Measurements from ENCODE around the gene PCSK6.

The PCSK6 gene

GRCh38 chr15:101532865-101533264 lies 43.4 kb upstream of the PCSK6 start:
- no peak overlapping the region for H3K4me3 ChIP-seq (replicated peaks; ENCODE audit: insufficient read depth, low read length)
- no peak for DNase-seq (ENCODE audit: low read depth in 1 of 2, low spot score in 1 of 2)
- TF ChIP-seq POLR2AphosphoS5 (IDR thresholded peaks at IDR 0.05; ENCODE audit: low read depth), result no peak
- TF ChIP-seq REST (IDR thresholded peaks at IDR 0.05; ENCODE audit: insufficient replicate concordance, low read depth), result no peak
- TF ChIP-seq, protein P1, sequence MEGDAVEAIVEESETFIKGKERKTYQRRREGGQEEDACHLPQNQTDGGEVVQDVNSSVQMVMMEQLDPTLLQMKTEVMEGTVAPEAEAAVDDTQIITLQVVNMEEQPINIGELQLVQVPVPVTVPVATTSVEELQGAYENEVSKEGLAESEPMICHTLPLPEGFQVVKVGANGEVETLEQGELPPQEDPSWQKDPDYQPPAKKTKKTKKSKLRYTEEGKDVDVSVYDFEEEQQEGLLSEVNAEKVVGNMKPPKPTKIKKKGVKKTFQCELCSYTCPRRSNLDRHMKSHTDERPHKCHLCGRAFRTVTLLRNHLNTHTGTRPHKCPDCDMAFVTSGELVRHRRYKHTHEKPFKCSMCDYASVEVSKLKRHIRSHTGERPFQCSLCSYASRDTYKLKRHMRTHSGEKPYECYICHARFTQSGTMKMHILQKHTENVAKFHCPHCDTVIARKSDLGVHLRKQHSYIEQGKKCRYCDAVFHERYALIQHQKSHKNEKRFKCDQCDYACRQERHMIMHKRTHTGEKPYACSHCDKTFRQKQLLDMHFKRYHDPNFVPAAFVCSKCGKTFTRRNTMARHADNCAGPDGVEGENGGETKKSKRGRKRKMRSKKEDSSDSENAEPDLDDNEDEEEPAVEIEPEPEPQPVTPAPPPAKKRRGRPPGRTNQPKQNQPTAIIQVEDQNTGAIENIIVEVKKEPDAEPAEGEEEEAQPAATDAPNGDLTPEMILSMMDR (IDR thresholded peaks at IDR 0.05; ENCODE audit: insufficient read depth, low read length), result no peak
- no peak for TF ChIP-seq GABPA (IDR thresholded peaks at IDR 0.05; ENCODE audit: low read depth)
- TF ChIP-seq SPI1 (IDR thresholded peaks at IDR 0.05; ENCODE audit: borderline replicate concordance, low read depth), result no peak
- no peaks in the 10 kb centered on the region for H3K27me3 ChIP-seq (ENCODE audit: insufficient read depth, poor library complexity, severe bottlenecking)
- no peak overlapping the region for H3K27ac ChIP-seq (replicated peaks)

DNA sequence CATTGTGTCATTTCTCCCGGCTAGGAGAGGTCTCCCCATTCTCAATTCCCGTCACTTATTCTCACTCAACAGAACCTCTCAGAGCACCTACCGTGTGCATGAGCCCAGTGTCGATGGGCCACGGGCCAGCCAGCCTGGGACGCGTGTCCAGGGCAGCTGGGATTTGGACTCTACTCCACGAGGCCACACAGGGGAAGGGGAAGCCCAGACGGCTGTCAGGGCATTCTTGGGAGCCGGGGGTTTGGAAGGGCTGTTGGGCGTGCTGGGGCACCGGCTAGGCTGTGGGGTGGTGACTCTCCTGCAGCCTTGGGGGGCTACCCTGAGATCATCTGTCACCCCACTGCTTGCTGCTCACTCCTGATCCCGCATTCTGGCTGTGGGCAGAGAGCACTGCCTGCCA lies 41.7 kb upstream of the PCSK6 start:
- no peaks in the 10 kb centered on the region for H3K27me3 ChIP-seq (ENCODE audit: insufficient read depth, poor library complexity, severe bottlenecking)
- DNase-seq (ENCODE audit: low read depth in 1 of 2, low spot score in 1 of 2), result no peak
- TF ChIP-seq POLR2AphosphoS5 (IDR thresholded peaks at IDR 0.05; ENCODE audit: low read depth), result no peak
- TF ChIP-seq, protein P1 (IDR thresholded peaks at IDR 0.05; ENCODE audit: insufficient read depth, low read length), result no peak
- no peak for TF ChIP-seq GABPA (IDR thresholded peaks at IDR 0.05; ENCODE audit: low read depth)
- no peak for TF ChIP-seq SPI1 (IDR thresholded peaks at IDR 0.05; ENCODE audit: borderline replicate concordance, low read depth)
- no peak for TF ChIP-seq REST (IDR thresholded peaks at IDR 0.05; ENCODE audit: insufficient replicate concordance, low read depth)
- no peak overlapping the region for H3K27ac ChIP-seq (replicated peaks)
- H3K4me3 ChIP-seq (replicated peaks; ENCODE audit: insufficient read depth, low read length), result no peak overlapping the region

DNA sequence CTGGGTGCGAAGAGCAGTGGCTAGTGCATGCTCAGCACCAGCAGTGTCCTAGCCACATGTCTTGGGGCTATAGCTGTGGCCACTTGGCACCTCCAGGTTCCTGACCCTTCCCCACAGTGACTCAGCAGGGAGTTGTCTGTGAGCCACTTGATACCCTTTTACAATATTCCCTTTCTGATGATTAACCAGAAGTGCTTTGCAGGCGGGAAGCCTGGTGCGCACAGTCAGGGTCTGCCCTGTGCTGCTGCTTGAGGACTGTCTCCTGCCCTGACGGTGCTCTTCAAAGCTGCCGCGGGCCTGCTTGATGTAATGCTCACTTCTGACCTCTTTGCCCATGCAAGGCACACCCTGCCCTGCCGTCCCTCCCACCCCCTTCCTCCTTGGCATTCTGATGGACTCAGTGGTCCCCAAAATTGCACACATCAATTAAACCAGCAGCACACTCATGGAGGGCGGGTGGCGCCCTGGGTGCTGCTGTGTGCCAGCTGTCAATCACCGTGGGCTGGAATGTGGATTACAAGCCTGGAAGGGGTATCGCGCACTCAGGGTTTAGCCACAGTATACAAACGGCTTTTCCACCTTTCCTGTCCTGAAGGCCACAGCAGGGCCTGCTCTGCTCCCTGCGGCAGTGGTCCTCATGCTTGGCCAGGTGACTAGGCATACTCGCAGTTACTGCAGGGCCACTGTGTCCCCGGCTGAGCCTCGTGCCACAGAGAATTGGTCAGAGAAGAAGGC lies 40.9 kb upstream of the PCSK6 start:
- no peak for DNase-seq (ENCODE audit: low read depth in 1 of 2, low spot score in 1 of 2)
- H3K27ac ChIP-seq (replicated peaks), result no peak overlapping the region
- TF ChIP-seq REST (IDR thresholded peaks at IDR 0.05; ENCODE audit: insufficient replicate concordance, low read depth), result no peak
- no peak for TF ChIP-seq GABPA (IDR thresholded peaks at IDR 0.05; ENCODE audit: low read depth)
- TF ChIP-seq, protein P1 (IDR thresholded peaks at IDR 0.05; ENCODE audit: insufficient read depth, low read length), result no peak
- no peak for TF ChIP-seq POLR2AphosphoS5 (IDR thresholded peaks at IDR 0.05; ENCODE audit: low read depth)
- TF ChIP-seq SPI1 (IDR thresholded peaks at IDR 0.05; ENCODE audit: borderline replicate concordance, low read depth), result no peak
- no peak overlapping the region for H3K4me3 ChIP-seq (replicated peaks; ENCODE audit: insufficient read depth, low read length)
- H3K27me3 ChIP-seq (ENCODE audit: insufficient read depth, poor library complexity, severe bottlenecking), result no peaks in the 10 kb centered on the region

Data from HL-60 (cell line).